ENCODE results near the gene ZNF578.
A peak's percentile ranks its signal among the peaks of the same experiment; 100 is the strongest.
"Not testable (repeated sequence)": the region's sequence is repeated elsewhere in the genome, so short reads cannot be mapped to it uniquely, and the experiment has no call there.

The ZNF578 gene

DNA sequence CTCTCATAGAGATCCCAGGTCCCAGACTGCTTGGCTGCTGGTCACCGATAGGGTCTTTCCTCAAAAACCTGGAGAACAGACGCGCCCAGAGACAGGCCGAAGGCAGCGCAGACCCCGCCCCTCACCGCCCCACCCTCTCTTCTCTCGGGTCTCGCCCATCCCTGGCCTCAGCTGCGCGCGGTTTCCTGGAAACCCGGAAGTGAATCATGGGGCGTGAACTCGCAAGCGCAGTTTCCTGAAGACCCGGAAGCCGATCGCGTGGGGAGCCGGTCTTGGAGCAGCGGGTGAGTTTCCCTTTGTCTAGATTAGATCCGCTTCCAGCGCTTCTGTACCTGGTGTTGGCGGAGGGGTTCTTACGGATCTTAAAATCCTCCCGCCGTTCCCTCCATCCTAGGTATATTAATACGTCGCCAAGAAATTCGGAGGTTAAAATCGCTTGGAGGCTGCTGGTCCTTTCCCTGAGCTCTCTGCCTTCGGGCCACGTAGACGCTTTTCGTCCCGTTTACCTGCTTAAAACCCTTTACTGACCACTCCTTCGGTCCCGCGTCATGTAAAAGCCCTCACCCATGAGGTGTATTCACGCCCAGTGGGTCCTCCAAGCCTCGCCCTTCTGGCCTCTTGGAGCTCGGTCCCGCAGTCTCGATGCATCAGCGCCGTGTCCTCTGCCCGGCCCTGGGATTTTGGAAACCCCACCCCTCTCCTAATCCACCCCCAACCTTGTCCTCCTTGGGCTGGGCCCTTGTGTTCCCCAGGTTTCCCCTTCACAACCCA, at the start of gene ZNF578:
TSS of gene ZNF578 (plus strand) at position 230 of the 771 bp plus-strand sequence. CDS start 48,293 bp downstream, outside the sequence.
- DNase-seq: no peak

DNA sequence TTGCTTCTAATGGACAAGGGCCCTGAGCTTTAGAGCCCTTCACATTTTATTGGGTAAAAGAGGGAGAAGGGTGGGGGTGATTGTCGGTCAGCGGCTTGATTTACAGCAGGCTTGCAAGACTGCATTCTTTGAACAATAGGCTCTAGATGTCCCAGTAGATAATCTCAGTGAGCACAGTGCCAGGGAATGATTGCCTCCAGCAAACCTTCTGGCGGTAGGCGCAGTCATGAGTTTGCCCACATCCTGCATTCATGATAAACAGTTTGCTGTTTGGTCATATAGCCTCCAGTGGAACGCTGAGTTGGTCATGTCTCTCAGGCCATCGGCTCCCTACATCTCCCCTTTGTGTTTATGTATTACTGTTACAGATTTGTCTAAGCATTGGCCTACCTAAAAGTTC, 43.1 kb upstream of the ZNF578 start:
- DNase-seq: no peak
- in situ Hi-C loops (cut with MboI; ENCODE audit: low pct_unique_long_range_greater_than_20kb, low sequenced_read_pairs): no loop called here

More for the DNA sequence above, at the start of gene ZNF578:
- in situ Hi-C loops (cut with MboI; ENCODE audit: low pct_unique_long_range_greater_than_20kb, low sequenced_read_pairs): no loop called here

DNA sequence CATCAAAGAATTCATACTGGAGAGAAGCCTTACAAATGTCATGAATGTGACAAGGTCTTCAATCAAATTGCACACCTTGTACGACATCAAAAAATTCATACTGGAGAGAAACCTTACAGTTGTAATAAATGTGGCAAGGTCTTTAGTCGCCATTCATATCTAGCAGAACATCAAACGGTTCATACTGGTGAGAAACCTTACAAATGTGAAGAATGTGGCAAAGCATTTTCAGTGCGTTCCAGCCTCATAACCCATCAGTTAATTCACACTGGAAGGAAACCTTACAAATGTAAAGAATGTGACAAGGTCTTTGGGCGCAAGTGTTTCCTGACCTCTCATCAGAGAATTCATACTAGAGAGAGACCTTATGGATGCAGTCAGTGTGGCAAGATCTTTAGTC, 37.6 kb upstream of the ZNF578 start:
- no peak for DNase-seq
- in situ Hi-C loops (cut with MboI; ENCODE audit: low pct_unique_long_range_greater_than_20kb, low sequenced_read_pairs): no loop called here

DNA sequence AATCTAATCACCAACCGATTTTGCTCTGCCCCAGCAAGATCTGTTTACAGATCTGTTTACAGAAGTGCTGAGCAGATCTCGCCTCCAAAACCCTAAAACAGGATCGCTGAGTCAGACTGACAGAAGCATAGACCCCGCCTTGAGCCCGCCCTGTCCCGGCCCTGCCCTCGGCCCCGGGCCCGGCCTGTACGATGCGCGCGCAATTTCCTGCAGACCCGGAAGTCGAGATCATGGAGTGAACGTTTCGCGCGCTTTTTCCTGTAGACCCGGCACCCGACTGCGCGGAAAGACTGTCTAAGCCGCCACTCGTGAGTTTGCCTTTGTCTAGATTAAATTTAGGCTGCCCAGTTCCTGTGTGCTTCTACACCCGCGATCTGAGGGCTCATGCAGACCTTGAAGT, 24.4 kb upstream of the ZNF578 start, which contains the start of gene ZNF534:
TSS of gene ZNF534 (plus strand) at position 212 of the 400 bp plus-strand sequence. CDS start 2,327 bp downstream, outside the sequence.
- no peak for DNase-seq
- in situ Hi-C loops (cut with MboI; ENCODE audit: low pct_unique_long_range_greater_than_20kb, low sequenced_read_pairs): no loop called here

DNA sequence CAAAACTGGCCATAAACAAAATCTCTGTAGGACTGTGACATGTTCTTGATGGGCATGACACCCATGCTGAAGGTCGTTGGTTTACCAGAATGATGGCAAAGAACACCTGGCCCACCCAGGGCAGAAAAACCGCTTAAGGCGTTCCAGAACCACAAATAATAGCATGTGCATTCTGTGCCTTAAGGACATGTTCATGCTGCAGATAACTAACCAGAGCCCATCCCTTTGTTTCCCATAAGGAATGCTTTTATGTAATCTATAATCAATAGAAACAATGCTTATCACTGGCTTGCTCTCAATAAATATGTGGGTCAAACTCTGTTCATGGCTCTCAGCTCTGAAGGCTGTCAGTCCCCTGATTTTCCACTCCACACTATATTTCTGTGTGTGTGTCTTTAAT, 11.2 kb upstream of the ZNF578 start:
- no peak for DNase-seq
- in situ Hi-C loops (cut with MboI; ENCODE audit: low pct_unique_long_range_greater_than_20kb, low sequenced_read_pairs): no loop called here

DNA sequence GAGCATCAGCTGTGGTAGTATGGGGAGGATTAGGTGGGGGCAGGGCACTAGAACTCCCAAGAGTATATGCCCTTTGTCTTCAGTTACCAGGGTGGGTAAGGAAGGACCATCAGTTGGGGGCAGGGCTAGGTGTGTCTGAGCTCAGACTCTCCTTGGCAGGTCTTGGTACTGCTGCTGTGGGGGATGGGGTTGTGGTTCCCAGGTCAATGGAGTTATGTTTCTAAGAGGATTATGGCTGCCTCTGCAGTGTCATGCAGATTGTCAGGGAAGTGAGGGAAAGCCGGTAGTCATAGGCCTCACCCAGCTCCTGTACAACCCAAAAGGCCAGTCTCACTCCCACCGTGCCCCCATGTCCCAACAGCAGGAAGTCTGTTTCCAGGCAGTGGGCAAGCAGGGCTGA, 8.8 kb upstream of the ZNF578 start:
- in situ Hi-C loops (cut with MboI; ENCODE audit: low pct_unique_long_range_greater_than_20kb, low sequenced_read_pairs): no loop called here
- DNase-seq: no peak

DNA sequence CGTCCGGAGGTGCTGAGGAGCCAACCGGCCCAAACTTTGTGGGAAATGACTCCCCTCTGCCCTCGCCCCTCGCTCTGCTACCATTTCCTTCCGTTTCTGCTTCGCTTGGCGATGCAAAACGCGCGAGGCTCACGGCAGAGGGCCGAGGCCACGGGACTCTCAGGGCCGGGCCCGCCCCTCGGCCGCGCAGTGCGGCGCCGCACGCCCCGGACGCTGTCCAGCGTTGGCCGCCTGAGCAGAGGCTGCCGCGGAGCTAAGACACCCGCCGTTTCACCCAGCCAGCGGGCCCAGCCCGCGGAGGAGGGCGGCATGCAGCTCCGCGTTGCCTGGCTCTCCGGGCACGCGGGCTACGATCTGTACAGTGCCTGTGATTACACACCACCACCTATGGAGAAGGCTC, 2.1 kb upstream of the ZNF578 start:
- in situ Hi-C loops (cut with MboI; ENCODE audit: low pct_unique_long_range_greater_than_20kb, low sequenced_read_pairs): no loop called here
- no peak for DNase-seq

DNA sequence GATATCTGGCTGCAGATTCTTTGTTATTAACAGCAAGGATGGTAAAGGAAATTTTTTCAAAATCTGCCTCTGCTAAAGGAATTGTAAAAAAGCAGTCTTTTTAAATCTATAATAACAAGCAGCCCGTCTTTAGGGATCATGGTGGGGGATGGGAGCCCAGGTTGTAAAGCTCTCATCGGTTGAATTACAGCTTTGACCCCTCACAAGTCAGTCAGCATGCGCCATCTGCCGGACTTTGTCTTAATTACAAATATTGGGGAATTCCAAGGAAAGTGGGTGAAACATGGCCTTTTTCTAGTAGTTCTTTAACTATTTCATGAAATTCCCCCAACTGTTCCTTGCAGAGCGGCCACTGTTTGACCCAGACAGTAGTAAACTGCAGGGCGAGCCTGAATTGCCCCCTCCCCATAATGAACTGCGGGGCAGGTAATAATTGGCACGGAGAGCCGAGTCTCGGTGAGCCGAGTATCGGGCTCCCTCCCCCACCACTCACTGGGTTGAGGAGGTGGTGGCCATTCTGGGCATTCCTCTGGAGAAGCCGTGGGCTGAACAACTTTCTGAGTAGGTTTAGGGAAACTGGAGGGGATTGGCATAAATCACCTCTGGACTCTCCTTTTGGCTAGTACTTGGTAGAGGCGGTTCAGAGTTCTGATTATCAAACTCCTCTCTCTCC, 11.6 kb downstream of the ZNF578 start:
- DNase-seq: no peak
- in situ Hi-C loops (cut with MboI; ENCODE audit: low pct_unique_long_range_greater_than_20kb, low sequenced_read_pairs): no loop called here

DNA sequence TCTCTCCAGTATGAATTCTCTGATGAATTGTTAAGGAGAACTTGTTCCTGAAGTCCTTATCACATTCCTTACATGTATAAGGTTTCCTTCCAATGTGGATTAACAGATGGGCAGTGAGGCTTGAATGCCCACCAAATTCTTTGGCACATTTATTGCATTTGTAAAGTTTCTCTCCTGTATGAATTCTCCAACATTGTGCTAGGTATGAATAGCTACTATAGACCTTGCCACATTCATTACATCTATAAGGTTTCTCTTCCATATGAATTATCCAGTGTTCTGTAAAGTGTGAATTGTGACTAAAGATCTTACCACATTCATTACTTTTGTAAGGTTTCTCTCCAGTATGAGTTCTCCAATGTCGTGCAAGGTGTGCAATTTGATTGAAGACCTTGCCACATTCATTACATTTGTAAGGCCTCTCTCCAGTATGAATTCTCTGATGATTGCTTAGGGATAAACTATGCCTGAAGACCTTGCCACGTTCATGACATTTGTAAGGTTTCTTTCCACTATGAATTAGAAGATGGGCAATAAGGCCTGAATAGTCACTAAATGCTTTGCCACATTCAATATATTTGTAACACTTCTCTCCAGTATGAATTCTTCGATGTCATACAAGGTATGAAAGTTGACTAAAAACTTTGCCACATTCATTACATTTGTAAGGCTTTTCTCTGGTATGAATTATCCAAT, 20.4 kb downstream of the ZNF578 start:
- in situ Hi-C loops (cut with MboI; ENCODE audit: low pct_unique_long_range_greater_than_20kb, low sequenced_read_pairs): no loop called here
- peak; percentile 11 for DNase-seq

DNA sequence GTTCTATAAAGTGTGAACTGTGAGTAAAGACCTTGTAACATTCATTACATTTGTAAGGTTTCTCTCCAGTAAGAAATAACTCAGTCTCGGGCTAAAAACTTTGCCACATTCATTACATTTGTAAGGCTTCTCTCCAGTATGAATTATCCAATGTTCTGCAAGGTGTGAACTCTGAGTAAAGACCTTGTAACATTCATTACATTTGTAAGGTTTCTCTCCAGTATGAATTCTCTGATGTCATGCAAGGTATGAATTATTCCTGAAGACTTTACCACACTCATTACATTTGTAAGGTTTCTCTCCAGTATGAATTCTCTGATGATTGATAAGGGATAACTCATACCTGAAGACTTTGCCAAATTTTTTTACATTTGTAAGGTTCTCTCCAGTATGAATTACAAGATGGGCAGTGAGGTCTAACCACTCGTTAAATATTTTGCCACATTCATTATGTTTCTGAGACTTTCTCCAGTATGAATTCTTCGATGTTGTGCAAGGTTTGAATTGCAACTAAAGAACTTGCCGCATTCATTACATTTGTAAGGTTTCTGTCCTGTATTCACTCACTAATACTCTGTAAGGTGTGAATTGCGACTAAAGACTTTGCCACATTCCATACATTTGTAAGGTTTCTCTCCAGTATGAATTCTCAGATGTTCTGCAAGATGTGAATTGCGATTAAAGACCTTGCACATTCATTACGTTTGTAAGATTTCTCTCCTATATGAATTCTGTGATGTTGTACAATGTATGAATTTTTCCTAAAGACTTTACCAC, 21.2 kb downstream of the ZNF578 start:
- no peak for DNase-seq
- in situ Hi-C loops (cut with MboI; ENCODE audit: low pct_unique_long_range_greater_than_20kb, low sequenced_read_pairs): no loop called here

DNA sequence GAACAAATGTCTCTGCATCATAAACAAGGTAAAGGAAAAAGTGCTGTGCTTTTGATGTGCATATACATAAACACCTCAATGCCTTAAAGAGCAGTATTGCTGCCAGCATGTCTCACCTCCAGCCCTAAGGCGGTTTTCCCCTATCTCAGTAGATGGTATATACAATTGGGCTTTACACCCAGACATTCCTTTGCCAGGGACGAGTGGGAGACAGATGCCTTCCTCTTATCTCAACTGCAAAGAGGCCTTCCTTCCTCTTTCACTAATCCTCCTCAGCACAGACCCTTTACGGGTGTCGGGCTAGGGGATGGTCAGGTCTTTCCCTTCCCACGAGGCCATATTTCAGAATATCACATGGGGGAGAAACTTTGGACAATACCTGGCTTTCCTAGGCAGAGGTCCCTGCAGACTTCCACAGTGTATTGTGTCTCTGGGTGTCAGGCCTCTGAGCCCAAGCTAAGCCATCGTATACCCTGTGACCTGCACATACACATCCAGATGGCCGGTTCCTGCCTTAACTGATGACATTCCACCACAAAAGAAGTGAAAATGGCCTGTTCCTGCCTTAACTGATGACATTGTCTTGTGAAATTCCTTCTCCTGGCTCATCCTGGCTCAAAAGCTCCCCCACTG, 30.9 kb downstream of the ZNF578 start:
- in situ Hi-C loops (cut with MboI; ENCODE audit: low pct_unique_long_range_greater_than_20kb, low sequenced_read_pairs); DNase-seq: not testable (repeated sequence)

DNA sequence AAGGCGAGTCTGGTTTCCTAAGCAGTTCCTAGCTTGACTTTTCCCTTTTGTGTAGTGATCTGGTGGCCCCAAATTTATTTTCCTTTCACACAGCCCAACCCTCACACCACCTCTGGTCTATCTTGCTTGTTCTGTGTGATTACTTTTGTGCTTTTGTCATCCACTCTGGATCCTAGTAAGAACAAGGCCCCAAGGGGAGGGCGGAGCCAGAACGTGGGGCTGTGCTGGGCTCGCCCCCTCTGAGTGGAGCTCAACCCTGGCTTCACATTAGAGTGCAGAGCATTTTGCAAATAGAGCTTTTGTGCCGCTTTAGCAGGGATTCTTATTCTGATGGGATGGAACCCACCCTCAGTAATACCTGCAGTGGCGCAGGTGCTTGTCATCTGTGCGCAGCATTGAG, 31.7 kb downstream of the ZNF578 start:
- DNase-seq; in situ Hi-C loops (cut with MboI; ENCODE audit: low pct_unique_long_range_greater_than_20kb, low sequenced_read_pairs): not testable (repeated sequence)

DNA sequence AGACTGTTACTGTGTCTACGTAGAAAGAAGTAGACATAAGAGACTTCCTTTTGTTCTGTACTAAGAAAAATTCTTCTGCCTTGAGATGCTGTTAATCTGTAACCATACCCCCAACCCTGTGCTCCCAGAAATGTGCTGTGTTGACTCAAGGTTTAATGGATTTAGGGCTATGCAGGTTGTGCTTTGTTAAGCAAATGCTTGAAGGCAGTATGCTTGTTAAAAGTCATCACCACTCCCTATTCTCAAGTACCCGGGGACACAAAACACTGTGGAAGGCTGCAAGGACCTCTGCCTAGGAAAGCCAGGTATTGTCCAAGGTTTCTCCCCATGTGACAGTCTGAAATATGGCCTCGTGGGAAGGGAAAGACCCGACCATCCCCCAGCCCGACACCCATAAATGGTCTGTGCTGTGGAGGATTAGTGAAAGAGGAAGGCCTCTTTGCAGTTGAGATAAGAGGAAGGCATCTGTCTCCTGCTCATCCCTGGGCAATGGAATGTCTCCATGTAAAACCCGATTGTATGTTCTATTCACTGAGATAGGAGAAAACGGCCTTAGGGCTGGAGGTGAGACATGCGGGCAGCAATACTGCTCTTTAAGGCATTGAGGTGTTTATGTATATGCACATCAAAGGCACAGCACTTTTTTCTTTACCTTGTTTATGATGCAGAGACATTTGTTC, 32.3 kb downstream of the ZNF578 start:
- DNase-seq; in situ Hi-C loops (cut with MboI; ENCODE audit: low pct_unique_long_range_greater_than_20kb, low sequenced_read_pairs): not testable (repeated sequence)

DNA sequence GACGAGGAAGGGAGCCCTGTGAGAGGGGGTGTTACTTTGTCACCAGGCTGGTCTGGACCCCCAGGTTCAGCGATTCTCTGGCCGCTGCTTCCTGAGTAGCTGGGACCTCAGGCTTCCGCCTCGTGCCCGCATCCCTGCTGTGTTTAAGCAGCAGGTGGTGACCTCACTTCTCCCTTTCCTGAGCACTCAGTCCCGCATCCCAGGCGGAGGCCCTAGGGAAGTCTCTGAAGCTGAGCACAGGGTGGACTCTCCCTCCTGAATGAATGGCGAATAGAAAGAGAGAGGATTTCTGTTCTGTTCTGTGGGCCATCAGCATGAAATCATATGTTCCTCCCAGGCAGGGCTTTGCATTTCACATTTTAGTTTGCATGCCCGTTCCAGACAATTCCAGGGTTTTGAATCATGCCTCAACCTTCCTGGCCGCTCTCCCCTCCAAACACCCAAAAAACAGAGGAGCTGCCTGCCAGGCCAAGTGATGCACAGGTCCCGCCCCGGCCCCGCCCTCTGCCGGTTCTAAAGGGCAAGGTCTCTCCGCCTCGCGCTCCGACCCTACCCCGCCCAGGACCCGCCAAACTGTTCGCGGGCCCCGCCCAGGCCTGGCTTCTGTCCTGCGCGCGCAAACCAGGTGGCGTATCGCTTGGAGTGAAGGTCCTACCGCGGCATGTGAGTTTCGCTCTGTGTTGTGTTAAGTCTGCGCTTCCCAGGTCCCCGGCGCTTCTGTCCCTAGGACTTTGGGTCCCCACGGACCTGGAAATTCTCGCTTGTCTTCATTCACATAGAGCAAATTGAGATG, 39.0 kb downstream of the ZNF578 start:
- in situ Hi-C loops (cut with MboI; ENCODE audit: low pct_unique_long_range_greater_than_20kb, low sequenced_read_pairs): no loop called here
- DNase-seq: no peak

DNA sequence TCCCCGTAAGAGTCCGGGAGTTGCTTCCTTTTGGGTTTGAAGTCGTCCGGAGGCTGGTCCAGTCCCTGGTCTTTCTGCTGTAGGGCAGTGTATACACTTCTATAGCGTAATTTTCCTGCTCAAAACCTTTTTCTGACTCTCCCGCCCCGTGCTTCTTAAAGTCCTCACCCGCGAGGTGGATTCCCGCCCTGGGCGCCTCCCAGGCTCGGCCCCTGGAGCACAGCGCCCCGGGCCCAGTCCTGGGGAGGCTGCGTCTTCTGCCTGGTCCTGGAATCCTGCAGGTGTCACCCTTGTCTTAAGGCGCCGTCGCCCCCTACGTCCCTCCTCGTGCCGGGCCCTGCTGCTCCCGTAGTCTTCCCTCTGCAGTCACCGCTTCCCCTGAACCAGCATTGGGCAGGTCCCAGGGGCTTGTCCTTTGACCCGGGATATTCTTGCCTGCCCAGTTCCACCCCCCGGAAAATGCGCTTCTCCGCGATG, 39.7 kb downstream of the ZNF578 start:
- in situ Hi-C loops (cut with MboI; ENCODE audit: low pct_unique_long_range_greater_than_20kb, low sequenced_read_pairs): no loop called here
- no peak for DNase-seq

DNA sequence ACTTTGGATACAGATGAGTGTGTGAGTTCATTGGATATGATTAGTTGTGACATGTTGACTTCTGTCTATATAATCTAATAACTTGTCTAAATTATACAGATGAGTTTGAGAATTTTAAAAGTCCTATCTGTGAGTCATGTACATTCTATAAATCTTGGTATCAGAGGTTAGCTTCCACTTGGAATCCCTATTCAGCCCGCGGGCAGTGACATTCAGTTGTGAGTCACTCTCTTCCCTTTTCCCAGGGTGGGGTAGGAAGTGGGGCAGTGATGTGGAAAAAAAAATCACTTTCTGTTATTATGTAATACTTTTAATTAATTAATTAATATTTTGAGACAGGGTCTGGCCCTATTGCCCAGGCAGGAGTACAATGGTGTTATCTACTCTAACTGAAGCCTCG, 41.2 kb downstream of the ZNF578 start:
- in situ Hi-C loops (cut with MboI; ENCODE audit: low pct_unique_long_range_greater_than_20kb, low sequenced_read_pairs): no loop called here
- DNase-seq: no peak

DNA sequence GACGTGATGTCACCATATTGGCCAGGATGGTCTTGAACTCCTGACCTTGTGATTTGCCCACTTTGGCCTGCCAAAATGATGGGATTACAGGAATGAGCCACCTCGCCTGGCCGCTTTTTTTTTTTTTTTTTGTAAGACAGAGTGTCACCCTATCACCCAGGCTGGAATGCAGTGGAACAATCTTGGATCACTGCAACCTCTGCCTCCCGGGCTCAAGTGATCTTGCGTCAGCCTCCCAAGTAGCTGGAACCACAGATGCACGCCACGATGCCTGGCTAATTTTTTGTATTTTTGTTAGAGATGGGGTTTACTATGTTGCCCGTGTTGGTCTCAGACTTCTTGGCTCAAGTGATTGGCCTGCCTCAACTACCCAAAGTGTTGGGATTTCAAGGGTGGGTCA, 45.2 kb downstream of the ZNF578 start:
- no peak for DNase-seq
- in situ Hi-C loops (cut with MboI; ENCODE audit: low pct_unique_long_range_greater_than_20kb, low sequenced_read_pairs): no loop called here
